IMR-90 (cell line): Measurements from ENCODE around the gene LDAF1. TPM values are rescaled to one million over a fixed set of nuclear protein-coding genes. Genes with fewer than 3 reads are reported as not detected.

Experiments used
- ATAC-seq: fragments of 200-7000 bp; cut with Tn5 transposase; 2 replicates; pipeline ENCODE4 v1.9.1; 2020; ENCODE audit warnings: low read depth, mild to moderate bottlenecking, moderate library complexity
- BruUV-seq: library from RNA; stranded (reverse); fragments of 400-500 nt; replicated peaks from 2 replicates; lab custom pipeline; 2021; lab: Mats Ljungman, UMichigan
- CTCF ChIA-PET: fragments of 300-600 bp; formaldehyde crosslinking; extraction: SDS; loops from one replicate; lab custom pipeline; 2021; ENCODE audit warnings: antibody characterized with exemption; lab: Yijun Ruan, JAX
- POLR2A ChIA-PET: fragments of 300-600 bp; sonication (Branson Sonifier 250); formaldehyde crosslinking; loops from one replicate; lab custom pipeline; 2022; ENCODE audit warnings: antibody characterized with exemption; ENCODE audit not compliant: unreplicated experiment; lab: Charles Lee
- DNase-seq: peaks from one replicate; pipeline ENCODE4 v3.0.0; 2013
- H2AFZ ChIP-seq: replicated peaks from 2 replicates; pipeline ENCODE3; 2013; ENCODE audit warnings: low read length, mild to moderate bottlenecking; ENCODE audit not compliant: poor library complexity
- H2AK5ac ChIP-seq: 2 replicates; pipeline ENCODE4 v1.6.1; 2013; ENCODE audit warnings: low read depth, low read length, inconsistent platforms
- H2AK9ac ChIP-seq: replicated peaks from 2 replicates; pipeline ENCODE3; 2013; ENCODE audit warnings: mild to moderate bottlenecking, low read depth, low read length, moderate library complexity; ENCODE audit not compliant: poor library complexity
- H2BK120ac ChIP-seq: 2 replicates; pipeline ENCODE4 v1.6.1; 2013; ENCODE audit warnings: low read depth, low read length, inconsistent platforms
- H2BK15ac ChIP-seq: 3 replicates; pipeline ENCODE4 v1.6.1; 2013; ENCODE audit warnings: low read depth, low read length, inconsistent platforms
- H2BK20ac ChIP-seq: 2 replicates; pipeline ENCODE4 v1.6.1; 2013; ENCODE audit warnings: low read depth, mild to moderate bottlenecking, inconsistent platforms, low read length, moderate library complexity
- H2BK5ac ChIP-seq: 2 replicates; pipeline ENCODE4 v1.6.1; 2013; ENCODE audit warnings: mild to moderate bottlenecking, low read depth, low read length, inconsistent platforms; ENCODE audit not compliant: poor library complexity, severe bottlenecking
- H3K14ac ChIP-seq: replicated peaks from 2 replicates; pipeline ENCODE4 v1.6.1; 2013; ENCODE audit warnings: low read depth, low read length, inconsistent platforms
- H3K18ac ChIP-seq: 2 replicates; pipeline ENCODE4 v1.6.1; 2013; ENCODE audit warnings: low read depth, low read length, control low read depth
- H3K23ac ChIP-seq: 2 replicates; pipeline ENCODE4 v1.6.1; 2013; ENCODE audit warnings: low read depth, low read length, inconsistent platforms
- H3K27ac ChIP-seq: 2 replicates; pipeline ENCODE4 v1.5.1; 2013; ENCODE audit warnings: mild to moderate bottlenecking, control low read depth, low read length; ENCODE audit not compliant: insufficient read depth
- H3K27me3 ChIP-seq: 2 replicates; pipeline ENCODE4 v1.6.1; 2013; ENCODE audit warnings: low read length; ENCODE audit not compliant: control insufficient read depth, insufficient read depth
- H3K36me3 ChIP-seq: 2 replicates; pipeline ENCODE4 v1.6.1; 2013; ENCODE audit warnings: low read length, mixed read lengths; ENCODE audit not compliant: control insufficient read depth, insufficient read depth
- H3K4ac ChIP-seq: 2 replicates; pipeline ENCODE4 v1.6.1; 2013; ENCODE audit warnings: low read depth, low read length, inconsistent platforms
- H3K4me1 ChIP-seq: 2 replicates; pipeline ENCODE4 v1.6.1; 2013; ENCODE audit warnings: low read length, mixed read lengths; ENCODE audit not compliant: control insufficient read depth, insufficient read depth
- H3K4me2 ChIP-seq: 2 replicates; pipeline ENCODE4 v1.6.1; 2013; ENCODE audit warnings: low read depth, mild to moderate bottlenecking, control low read depth, low read length, moderate library complexity
- H3K4me3 ChIP-seq: 2 replicates; pipeline ENCODE4 v1.5.1; 2013; ENCODE audit warnings: low read depth, mild to moderate bottlenecking, control low read depth, low read length, moderate library complexity; ENCODE audit not compliant: insufficient read depth
- H3K56ac ChIP-seq: 2 replicates; pipeline ENCODE4 v1.6.1; 2013; ENCODE audit warnings: low read length, inconsistent platforms; ENCODE audit not compliant: insufficient read depth; ENCODE audit errors: extremely low read depth
- H3K79me1 ChIP-seq, 2 experiments: 2 replicates each; pipeline ENCODE4 v1.6.1; 2013; ENCODE audit warnings: low read length in 2 of 2, inconsistent platforms in 1 of 2, low read depth in 1 of 2
- H3K9ac ChIP-seq: 2 replicates; pipeline ENCODE4 v1.6.1; 2013; ENCODE audit warnings: low read depth, low read length, control low read depth
- H3K9me1 ChIP-seq: 2 replicates; pipeline ENCODE4 v1.6.1; 2013; ENCODE audit warnings: low read length, inconsistent platforms; ENCODE audit not compliant: insufficient read depth
- H3K9me3 ChIP-seq: 2 replicates; pipeline ENCODE4 v1.6.1; 2013; ENCODE audit warnings: low read length; ENCODE audit not compliant: control insufficient read depth, insufficient read depth
- H4K20me1 ChIP-seq: 2 replicates; pipeline ENCODE4 v1.6.1; 2013; ENCODE audit warnings: low read length, inconsistent platforms; ENCODE audit not compliant: insufficient read depth
- H4K5ac ChIP-seq: 2 replicates; pipeline ENCODE4 v1.6.1; 2013; ENCODE audit warnings: mild to moderate bottlenecking, low read depth, low read length, control low read depth
- H4K8ac ChIP-seq, 2 experiments: 2 replicates each; pipeline ENCODE4 v1.6.1; 2013; ENCODE audit warnings: low read depth in 2 of 2, low read length in 2 of 2, control low read depth in 1 of 2, inconsistent platforms in 1 of 2
- H4K91ac ChIP-seq: 2 replicates; pipeline ENCODE4 v1.6.1; 2013; ENCODE audit warnings: low read depth, low read length, inconsistent platforms; ENCODE audit not compliant: insufficient read depth
- BHLHE40 ChIP-seq: fragments of 150-350 bp; IDR thresholded peaks from 2 replicates; pipeline ENCODE4 v1.6.1; 2016; ENCODE audit warnings: mild to moderate bottlenecking, low read depth, low read length
- CEBPB ChIP-seq: IDR thresholded peaks from 2 replicates; pipeline ENCODE4 v1.6.1; 2012; ENCODE audit warnings: low read depth, low read length, improper control_type of control experiment
- CHD1 ChIP-seq: IDR thresholded peaks from 2 replicates; pipeline ENCODE4 v1.6.1; 2012; ENCODE audit warnings: low read depth, low read length, improper control_type of control experiment
- FOS ChIP-seq: fragments of 150-350 bp; IDR thresholded peaks from 2 replicates; pipeline ENCODE4 v1.6.1; 2016; ENCODE audit warnings: low read depth, low read length
- MAFK ChIP-seq: IDR thresholded peaks from 2 replicates; pipeline ENCODE4 v1.6.1; 2012; ENCODE audit warnings: low read depth, low read length, improper control_type of control experiment
- MAZ ChIP-seq: IDR thresholded peaks from 2 replicates; pipeline ENCODE4 v1.6.1; 2012; ENCODE audit warnings: low read depth, mild to moderate bottlenecking, low read length, improper control_type of control experiment, moderate library complexity, borderline replicate concordance
- MXI1 ChIP-seq: IDR thresholded peaks from 2 replicates; pipeline ENCODE4 v1.6.1; 2012; ENCODE audit warnings: low read depth, mild to moderate bottlenecking, low read length, moderate library complexity, borderline replicate concordance
- NFE2L2 ChIP-seq: fragments of 150-350 bp; IDR thresholded peaks from 2 replicates; pipeline ENCODE4 v1.6.1; 2016; ENCODE audit warnings: low read depth, mild to moderate bottlenecking, low read length
- POLR2A ChIP-seq: IDR thresholded peaks from 2 replicates; pipeline ENCODE4 v1.6.1; 2012; ENCODE audit warnings: mild to moderate bottlenecking, low read depth, low read length
- RAD21 ChIP-seq: IDR thresholded peaks from 2 replicates; pipeline ENCODE4 v1.6.1; 2012; ENCODE audit warnings: low read length, improper control_type of control experiment
- RCOR1 ChIP-seq: IDR thresholded peaks from 2 replicates; pipeline ENCODE4 v1.6.1; 2012; ENCODE audit warnings: mild to moderate bottlenecking, low read length, improper control_type of control experiment; ENCODE audit not compliant: insufficient replicate concordance
- RFX5 ChIP-seq: IDR thresholded peaks from 2 replicates; pipeline ENCODE4 v1.8.0; 2012; ENCODE audit warnings: low read depth, mild to moderate bottlenecking, low read length, moderate library complexity
- SMC3 ChIP-seq: fragments of 150-350 bp; IDR thresholded peaks from 2 replicates; pipeline ENCODE4 v1.6.1; 2016; ENCODE audit warnings: low read depth, mild to moderate bottlenecking, antibody characterized with exemption, low read length, moderate library complexity
- USF2 ChIP-seq: fragments of 150-350 bp; IDR thresholded peaks from 2 replicates; pipeline ENCODE4 v1.6.1; 2017; ENCODE audit warnings: mild to moderate bottlenecking, antibody characterized with exemption, low read length, low read depth
- WGBS, 2 experiments: methylation state at CpG; one replicate each; pipeline versions ENCODE4 v1.1.5 to v1.1.7; 2013; ENCODE audit warnings: missing lambda C conversion rate in 2 of 2; ENCODE audit not compliant: insufficient read length in 1 of 2; ENCODE audit errors: extremely low coverage in 2 of 2; 5-methylcytosine and 5-hydroxymethylcytosine counted together
- dilution Hi-C: fragments of 300-500 bp; cut with HindIII; formaldehyde crosslinking; loops from one replicate; pipeline ENCODE4 v1.14.3; 2018; ENCODE audit warnings: low sequenced_read_pairs; ENCODE audit not compliant: unreplicated experiment
- in situ Hi-C: fragments of 300-500 bp; cut with MboI; formaldehyde crosslinking; loops from 3 replicates; pipeline ENCODE4 v1.14.3; 2019; ENCODE audit warnings: low sequenced_read_pairs, inconsistent platforms, mixed read lengths
- intact Hi-C: fragments of 100-400 bp; cut with micrococcal nuclease; formaldehyde crosslinking; loops from 2 replicates; pipeline ENCODE4 v1.10.0; 2022
- polyA plus RNA-seq, 3 experiments: library from polyadenylated mRNA; depleted of rRNA; stranded (reverse); fragments of >200 nt; gene quantifications; 2 replicates each; pipeline ENCODE4 v1.2.3, GENCODE V29; 2012; ENCODE audit warnings: low replicate concordance in 1 of 3
- total RNA-seq: library from RNA; depleted of rRNA; stranded (reverse); fragments of >200 nt; gene quantifications from 2 replicates; pipeline ENCODE4 v1.2.3, GENCODE V29; 2012
- TF ChIP-seq, protein P1 (sequence below): fragments of 150-350 bp; IDR thresholded peaks from 2 replicates; pipeline ENCODE4 v1.6.1; 2016; ENCODE audit warnings: low read depth, mild to moderate bottlenecking, low read length, moderate library complexity, borderline replicate concordance
- TF ChIP-seq, protein P2 (sequence below): conservative IDR thresholded peaks from 2 replicates; pipeline ENCODE4 v1.5.1; 2012; ENCODE audit warnings: mild to moderate bottlenecking, low read depth, low read length, improper control_type of control experiment

Gene LDAF1
- total and polyA plus RNA-seq, 2 of the 4 experiments (the other 2 are of a cell fraction), result 21.0 to 62.2 TPM

DNA sequence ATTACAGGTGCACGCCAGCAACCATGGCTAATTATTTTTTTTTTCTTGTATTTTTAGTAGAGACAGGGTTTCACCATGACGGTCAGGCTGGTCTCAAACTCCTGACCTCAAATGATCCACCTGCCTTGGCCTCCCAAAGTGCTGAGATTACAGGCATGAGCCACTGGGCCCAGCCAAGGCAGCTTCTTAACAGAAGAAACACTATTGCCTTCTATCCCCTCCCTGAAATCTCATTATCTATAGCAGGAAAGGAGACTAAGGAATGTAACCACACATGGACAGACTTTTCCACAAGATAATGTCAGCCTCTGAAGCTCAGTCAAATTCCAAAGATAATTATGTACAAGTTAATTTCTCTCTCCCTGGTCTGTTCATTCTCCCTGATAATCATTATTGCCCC lies 58.6 kb downstream of the LDAF1 start:
- H3K9ac ChIP-seq, result no peak overlapping the region
- no peak overlapping the region for H2BK20ac ChIP-seq
- ChIA-PET POLR2A (no interaction called here), CTCF (no interaction called here)
- no peak overlapping the region for H3K4ac ChIP-seq
- no CpG with 5 or more reads among the region's 2 CpGs for WGBS, 2 experiments
- no TSS peak for BruUV-seq
- H2BK120ac ChIP-seq, result no peak overlapping the region
- no peaks in the 10 kb centered on the region for H3K9me1 ChIP-seq
- no peaks in the 10 kb centered on the region for H3K36me3 ChIP-seq
- no peak overlapping the region for H3K23ac ChIP-seq
- no peaks in the 10 kb centered on the region for H3K79me1 ChIP-seq
- no peak overlapping the region for H2BK5ac ChIP-seq
- TF ChIP-seq FOS, result no peak
- no peak for TF ChIP-seq CEBPB
- TF ChIP-seq, protein P1, sequence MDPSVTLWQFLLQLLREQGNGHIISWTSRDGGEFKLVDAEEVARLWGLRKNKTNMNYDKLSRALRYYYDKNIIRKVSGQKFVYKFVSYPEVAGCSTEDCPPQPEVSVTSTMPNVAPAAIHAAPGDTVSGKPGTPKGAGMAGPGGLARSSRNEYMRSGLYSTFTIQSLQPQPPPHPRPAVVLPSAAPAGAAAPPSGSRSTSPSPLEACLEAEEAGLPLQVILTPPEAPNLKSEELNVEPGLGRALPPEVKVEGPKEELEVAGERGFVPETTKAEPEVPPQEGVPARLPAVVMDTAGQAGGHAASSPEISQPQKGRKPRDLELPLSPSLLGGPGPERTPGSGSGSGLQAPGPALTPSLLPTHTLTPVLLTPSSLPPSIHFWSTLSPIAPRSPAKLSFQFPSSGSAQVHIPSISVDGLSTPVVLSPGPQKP, result no peak
- no peak for TF ChIP-seq MAFK
- no peak for TF ChIP-seq USF2
- no peak for TF ChIP-seq RFX5
- no peak for TF ChIP-seq POLR2A
- no peak for TF ChIP-seq NFE2L2
- no peak for TF ChIP-seq RAD21
- TF ChIP-seq SMC3, result no peak
- TF ChIP-seq BHLHE40, result no peak
- no peak for TF ChIP-seq CHD1
- TF ChIP-seq RCOR1, result no peak
- TF ChIP-seq, protein P2, sequence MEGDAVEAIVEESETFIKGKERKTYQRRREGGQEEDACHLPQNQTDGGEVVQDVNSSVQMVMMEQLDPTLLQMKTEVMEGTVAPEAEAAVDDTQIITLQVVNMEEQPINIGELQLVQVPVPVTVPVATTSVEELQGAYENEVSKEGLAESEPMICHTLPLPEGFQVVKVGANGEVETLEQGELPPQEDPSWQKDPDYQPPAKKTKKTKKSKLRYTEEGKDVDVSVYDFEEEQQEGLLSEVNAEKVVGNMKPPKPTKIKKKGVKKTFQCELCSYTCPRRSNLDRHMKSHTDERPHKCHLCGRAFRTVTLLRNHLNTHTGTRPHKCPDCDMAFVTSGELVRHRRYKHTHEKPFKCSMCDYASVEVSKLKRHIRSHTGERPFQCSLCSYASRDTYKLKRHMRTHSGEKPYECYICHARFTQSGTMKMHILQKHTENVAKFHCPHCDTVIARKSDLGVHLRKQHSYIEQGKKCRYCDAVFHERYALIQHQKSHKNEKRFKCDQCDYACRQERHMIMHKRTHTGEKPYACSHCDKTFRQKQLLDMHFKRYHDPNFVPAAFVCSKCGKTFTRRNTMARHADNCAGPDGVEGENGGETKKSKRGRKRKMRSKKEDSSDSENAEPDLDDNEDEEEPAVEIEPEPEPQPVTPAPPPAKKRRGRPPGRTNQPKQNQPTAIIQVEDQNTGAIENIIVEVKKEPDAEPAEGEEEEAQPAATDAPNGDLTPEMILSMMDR, result no peak
- TF ChIP-seq MAZ, result no peak
- TF ChIP-seq MXI1, result no peak
- H2AK5ac ChIP-seq, result no peak overlapping the region
- ATAC-seq (no peak), DNase-seq (no peak)
- H3K18ac ChIP-seq, result no peak overlapping the region
- no peak overlapping the region for H3K14ac ChIP-seq
- H3K27ac ChIP-seq, result no peak overlapping the region
- H3K27me3 ChIP-seq, result peaks cover 7% of the 10 kb centered on the region
- in situ Hi-C loops, result no loop called here
- no peak overlapping the region for H3K4me2 ChIP-seq
- H2AFZ ChIP-seq, result no peak overlapping the region
- H2AK9ac ChIP-seq, result no peak overlapping the region
- H4K8ac ChIP-seq, result no peak overlapping the region
- no peak overlapping the region for H3K4me3 ChIP-seq
- intact Hi-C loops, result no loop called here
- H4K20me1 ChIP-seq, result no peaks in the 10 kb centered on the region
- H4K91ac ChIP-seq, result no peak overlapping the region
- H4K5ac ChIP-seq, result no peak overlapping the region
- dilution Hi-C loops, result no loop called here
- H2BK15ac ChIP-seq, result no peak overlapping the region
- H3K4me1 ChIP-seq, result no peaks in the 10 kb centered on the region
- H3K56ac ChIP-seq, result no peak overlapping the region
- no peaks in the 10 kb centered on the region for H3K9me3 ChIP-seq
